ENCODE measurements around the gene SIGLEC6. TPM values are rescaled to one million over a fixed set of nuclear protein-coding genes. Genes with fewer than 3 reads are reported as not detected.

The SIGLEC6 gene
- total RNA-seq, 1 experiment from 2014 or later, result 0.37 TPM

- TF ChIP-seq IRF1 (CRISPR knock-in tag; IDR thresholded peaks at IDR 0.05), result no peak
- TF ChIP-seq SMAD4 (CRISPR knock-in tag; IDR thresholded peaks at IDR 0.05), result no peak
Measured at GRCh38 chr19:51546107-51546649, 14.7 kb upstream of the SIGLEC6 start (continued).

GRCh38 chr19:51544038-51544437, 12.6 kb upstream of the SIGLEC6 start:
- no peak overlapping the region for H3K27ac Mint-ChIP-seq
- H3K27me3 Mint-ChIP-seq (ENCODE audit: low read depth), result peaks cover 46% of the 10 kb centered on the region
- H3K36me3 Mint-ChIP-seq, result no peaks in the 10 kb centered on the region
- ChIA-PET POLR2A (no interaction called here), CTCF (no interaction called here)
- DNase-seq (ENCODE audit: low spot score) (no peak), ATAC-seq (no peak)
- H3K4me1 Mint-ChIP-seq, result peaks cover 3% of the 10 kb centered on the region
- TF ChIP-seq ZNF121 (CRISPR knock-in tag; IDR thresholded peaks at IDR 0.05) (no peak), ATF3 (CRISPR knock-in tag; conservative IDR thresholded peaks at IDR 0.05) (no peak), RORB (CRISPR knock-in tag; IDR thresholded peaks at IDR 0.05) (no peak), ZNF512 (CRISPR knock-in tag; IDR thresholded peaks at IDR 0.05; ENCODE audit: borderline replicate concordance) (no peak), TP53 (CRISPR knock-in tag; IDR thresholded peaks at IDR 0.05) (no peak), ZNF425 (CRISPR knock-in tag; conservative IDR thresholded peaks at IDR 0.05) (no peak), SMAD3 (CRISPR knock-in tag; IDR thresholded peaks at IDR 0.05; ENCODE audit: borderline replicate concordance) (no peak), ZNF396 (CRISPR knock-in tag; IDR thresholded peaks at IDR 0.05; ENCODE audit: borderline replicate concordance) (no peak), MXD4 (CRISPR knock-in tag; IDR thresholded peaks at IDR 0.05; ENCODE audit: borderline replicate concordance) (no peak), STAT6 (CRISPR knock-in tag; conservative IDR thresholded peaks at IDR 0.05; ENCODE audit: low read depth) (no peak), ZBTB21 (CRISPR knock-in tag; IDR thresholded peaks at IDR 0.05; ENCODE audit: borderline replicate concordance) (no peak), ZNF232 (CRISPR knock-in tag; IDR thresholded peaks at IDR 0.05) (no peak), KAT7 (CRISPR knock-in tag; IDR thresholded peaks at IDR 0.05; ENCODE audit: borderline replicate concordance) (no peak)
- H3K4me3 Mint-ChIP-seq, result no peak overlapping the region
- peaks cover 5% of the 10 kb centered on the region; the same call in 1 of the 2 replicates for H3K9me3 Mint-ChIP-seq

- ChIA-PET CTCF (no interaction called here), POLR2A (no interaction called here)
- peaks cover 3% of the 10 kb centered on the region for H3K4me1 Mint-ChIP-seq
Measured at GRCh38 chr19:51542699-51543098, 11.2 kb upstream of the SIGLEC6 start.

More at GRCh38 chr19:51542699-51543098, 11.2 kb upstream of the SIGLEC6 start:
- no peak for TF ChIP-seq SMAD3 (CRISPR knock-in tag; IDR thresholded peaks at IDR 0.05; ENCODE audit: borderline replicate concordance)
- TF ChIP-seq ZBTB21 (CRISPR knock-in tag; IDR thresholded peaks at IDR 0.05; ENCODE audit: borderline replicate concordance), result no peak
- no peak for TF ChIP-seq STAT6 (CRISPR knock-in tag; conservative IDR thresholded peaks at IDR 0.05; ENCODE audit: low read depth)
- no peak for TF ChIP-seq GABPB1 (CRISPR knock-in tag; IDR thresholded peaks at IDR 0.05)
- TF ChIP-seq JUN (CRISPR knock-in tag; IDR thresholded peaks at IDR 0.05), result no peak
- Mint-ChIP-seq H3K27me3 (ENCODE audit: low read depth) (peaks cover 39% of the 10 kb centered on the region), H3K27ac (no peak overlapping the region), H3K9me3 (no peaks in the 10 kb centered on the region), H3K36me3 (no peaks in the 10 kb centered on the region), H3K4me3 (no peak overlapping the region)
- DNase-seq (ENCODE audit: low spot score), result no peak
- ATAC-seq, result no peak

Measured in WTC11 (cell line).